Mucosa of stomach (tissue), 1 donor: ENCODE results near the gene TDRD12.

Experiments used
- H3K27me3 ChIP-seq: one replicate; pipeline ENCODE4 v1.7.0; 2013; ENCODE audit warnings: mild to moderate bottlenecking, low read length; ENCODE audit not compliant: control insufficient read depth, insufficient read depth
- H3K36me3 ChIP-seq: one replicate; pipeline ENCODE4 v1.7.0; 2013; ENCODE audit warnings: low read length; ENCODE audit not compliant: control insufficient read depth, insufficient read depth
- H3K4me1 ChIP-seq: one replicate; pipeline ENCODE4 v1.7.0; 2013; ENCODE audit warnings: mild to moderate bottlenecking, low read length; ENCODE audit not compliant: control insufficient read depth, insufficient read depth
- H3K4me3 ChIP-seq: one replicate; pipeline ENCODE4 v1.7.0; 2013; ENCODE audit warnings: low read length
- H3K9ac ChIP-seq: one replicate; pipeline ENCODE4 v1.7.0; 2013; ENCODE audit warnings: mild to moderate bottlenecking, low read length, moderate library complexity
- H3K9me3 ChIP-seq: one replicate; pipeline ENCODE4 v1.7.0; 2013; ENCODE audit warnings: mild to moderate bottlenecking, low read length, moderate library complexity; ENCODE audit not compliant: control insufficient read depth
- donor health status: Pancreatic carcinoma.

Gene TDRD12

DNA sequence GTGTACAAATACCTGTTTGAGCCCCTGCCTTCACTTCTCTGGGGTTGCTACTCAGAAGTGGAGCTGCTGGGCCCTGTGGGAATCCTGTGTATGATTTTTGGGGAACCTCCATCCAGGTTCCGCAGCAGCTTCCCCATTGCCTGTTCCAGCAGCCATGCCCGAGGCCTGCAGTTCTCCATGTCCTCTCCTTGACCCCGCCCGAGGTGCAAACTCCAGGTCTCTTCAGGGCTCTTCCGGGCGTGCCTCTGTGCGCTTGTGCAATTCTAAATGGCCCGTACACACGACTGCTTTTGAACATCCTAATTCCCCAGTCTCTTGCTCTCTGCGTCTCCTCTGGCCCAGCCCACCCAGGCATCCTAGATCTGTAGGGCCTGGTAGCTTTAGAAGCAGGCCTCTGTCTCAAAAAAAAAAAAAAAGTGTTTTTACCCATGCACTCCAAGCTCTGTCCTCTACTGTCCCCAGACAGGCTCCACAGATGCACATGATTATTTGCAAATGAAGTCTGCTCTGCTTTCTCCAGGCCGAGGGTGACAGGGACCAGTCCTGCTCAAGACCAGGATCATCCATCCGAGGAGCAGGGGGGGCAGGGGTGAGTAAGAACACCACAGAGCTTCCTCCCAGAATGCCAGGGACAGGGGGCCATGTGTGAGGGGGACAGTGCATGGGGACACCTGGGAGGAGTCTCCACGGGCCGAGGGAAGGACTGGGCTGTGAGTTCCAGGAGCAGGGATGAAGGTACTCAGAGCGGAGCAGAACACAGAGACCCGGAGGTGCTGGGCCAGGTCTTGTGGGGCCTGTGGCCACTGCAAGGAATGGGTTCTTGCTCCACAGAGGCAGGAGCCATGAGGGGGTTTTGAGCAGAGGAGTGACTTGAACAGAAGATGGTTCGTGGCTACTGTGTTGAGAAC is 98.3 kb downstream of the TDRD12 start:
- Histone ChIP-seq H3K4me3 (no peak overlapping the region), H3K36me3 (no peaks in the 10 kb centered on the region), H3K9me3 (no peaks in the 10 kb centered on the region), H3K27me3 (peaks cover 8% of the 10 kb centered on the region), H3K9ac (no peak overlapping the region), H3K4me1 (no peaks in the 10 kb centered on the region)

DNA sequence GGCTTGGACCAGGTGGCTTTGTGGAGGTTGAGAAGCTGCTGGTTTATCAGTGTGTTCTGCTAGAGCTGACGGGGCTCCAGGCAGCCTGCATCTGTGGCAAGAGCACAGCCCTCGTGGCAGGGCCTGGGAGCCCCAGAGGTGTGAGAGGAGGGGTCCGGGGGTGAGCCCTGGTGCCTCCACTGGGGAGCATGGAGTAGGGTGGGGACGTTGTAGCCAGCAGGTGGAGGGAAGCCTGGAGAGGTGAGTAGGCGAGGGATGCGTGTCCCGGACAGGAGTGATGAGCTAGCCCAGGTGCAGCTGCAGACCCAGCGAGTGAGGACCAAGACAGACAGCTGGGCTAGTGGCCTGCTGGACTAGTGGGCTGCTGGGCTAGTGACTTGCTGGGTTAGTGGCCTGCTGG is 99.0 kb downstream of the TDRD12 start:
- Histone ChIP-seq H3K4me1 (no peaks in the 10 kb centered on the region), H3K27me3 (peaks cover 8% of the 10 kb centered on the region), H3K36me3 (no peaks in the 10 kb centered on the region), H3K4me3 (no peak overlapping the region), H3K9ac (no peak overlapping the region), H3K9me3 (no peaks in the 10 kb centered on the region)

GRCh38 chr19:32819419-32820400 is 100.1 kb downstream of the TDRD12 start:
- H3K4me1 ChIP-seq: no peaks in the 10 kb centered on the region
- H3K9ac ChIP-seq: no peak overlapping the region
- peaks cover 19% of the 10 kb centered on the region for H3K27me3 ChIP-seq
- no peaks in the 10 kb centered on the region for H3K9me3 ChIP-seq
- no peak overlapping the region for H3K4me3 ChIP-seq
- no peaks in the 10 kb centered on the region for H3K36me3 ChIP-seq

- H3K9me3 ChIP-seq: no peaks in the 10 kb centered on the region
- H3K36me3 ChIP-seq: no peaks in the 10 kb centered on the region
- no peaks in the 10 kb centered on the region for H3K4me1 ChIP-seq
- no peak overlapping the region for H3K4me3 ChIP-seq
- peaks cover 20% of the 10 kb centered on the region for H3K27me3 ChIP-seq
- H3K9ac ChIP-seq: no peak overlapping the region
These were observed 103.6 kb downstream of the TDRD12 start for GRCh38 chr19:32822916-32823746.

DNA sequence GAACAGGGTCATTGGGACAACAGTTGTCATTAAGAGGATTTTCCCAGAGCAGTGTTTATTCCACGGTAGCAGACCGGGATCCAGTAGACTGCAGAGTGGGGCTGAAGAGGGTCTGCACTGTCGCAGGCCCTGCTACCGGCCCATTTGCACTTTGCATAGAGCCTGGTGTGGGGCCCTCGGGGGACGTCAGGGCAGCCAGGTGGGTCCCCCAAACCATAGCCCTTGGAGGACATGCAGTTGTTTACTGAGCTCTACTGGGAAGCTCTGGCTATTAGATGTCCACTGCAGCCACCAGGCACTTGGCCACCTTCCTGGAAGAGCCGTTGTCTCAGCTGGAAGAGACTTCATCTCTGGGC is 104.2 kb downstream of the TDRD12 start:
- no peaks in the 10 kb centered on the region for H3K4me1 ChIP-seq
- no peaks in the 10 kb centered on the region for H3K9me3 ChIP-seq
- no peak overlapping the region for H3K9ac ChIP-seq
- H3K36me3 ChIP-seq: no peaks in the 10 kb centered on the region
- H3K4me3 ChIP-seq: no peak overlapping the region
- peaks cover 20% of the 10 kb centered on the region for H3K27me3 ChIP-seq

DNA sequence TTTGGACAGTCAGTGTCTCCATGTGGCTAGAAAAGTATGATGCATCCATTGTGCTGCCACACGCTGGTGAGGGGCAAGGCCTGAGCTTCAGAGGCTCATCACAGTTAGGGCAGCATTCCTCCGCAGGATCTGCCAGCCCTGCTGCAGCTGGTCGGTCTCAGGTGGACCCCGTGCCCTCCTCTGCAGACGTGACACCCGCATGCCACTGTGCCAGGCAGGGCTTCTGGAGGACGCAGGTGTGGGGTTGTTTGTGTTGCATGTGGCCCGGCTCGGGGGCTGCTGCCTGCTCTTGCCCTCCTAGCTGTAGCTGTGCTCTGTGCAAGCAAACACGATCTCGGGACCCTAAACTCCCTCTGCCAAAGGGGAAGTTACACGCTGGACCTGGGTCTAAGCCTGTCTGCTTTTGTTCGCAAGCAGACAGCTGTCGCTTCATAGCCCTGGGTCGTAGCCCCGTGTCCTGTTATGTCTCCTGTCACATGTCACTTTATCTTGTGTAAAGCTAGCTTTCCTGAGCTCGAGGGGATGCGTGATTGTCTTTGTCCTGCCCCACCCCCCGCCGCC is 104.7 kb downstream of the TDRD12 start:
- peaks cover 20% of the 10 kb centered on the region for H3K27me3 ChIP-seq
- no peaks in the 10 kb centered on the region for H3K36me3 ChIP-seq
- H3K9me3 ChIP-seq: no peaks in the 10 kb centered on the region
- no peak overlapping the region for H3K9ac ChIP-seq
- no peaks in the 10 kb centered on the region for H3K4me1 ChIP-seq
- no peak overlapping the region for H3K4me3 ChIP-seq

DNA sequence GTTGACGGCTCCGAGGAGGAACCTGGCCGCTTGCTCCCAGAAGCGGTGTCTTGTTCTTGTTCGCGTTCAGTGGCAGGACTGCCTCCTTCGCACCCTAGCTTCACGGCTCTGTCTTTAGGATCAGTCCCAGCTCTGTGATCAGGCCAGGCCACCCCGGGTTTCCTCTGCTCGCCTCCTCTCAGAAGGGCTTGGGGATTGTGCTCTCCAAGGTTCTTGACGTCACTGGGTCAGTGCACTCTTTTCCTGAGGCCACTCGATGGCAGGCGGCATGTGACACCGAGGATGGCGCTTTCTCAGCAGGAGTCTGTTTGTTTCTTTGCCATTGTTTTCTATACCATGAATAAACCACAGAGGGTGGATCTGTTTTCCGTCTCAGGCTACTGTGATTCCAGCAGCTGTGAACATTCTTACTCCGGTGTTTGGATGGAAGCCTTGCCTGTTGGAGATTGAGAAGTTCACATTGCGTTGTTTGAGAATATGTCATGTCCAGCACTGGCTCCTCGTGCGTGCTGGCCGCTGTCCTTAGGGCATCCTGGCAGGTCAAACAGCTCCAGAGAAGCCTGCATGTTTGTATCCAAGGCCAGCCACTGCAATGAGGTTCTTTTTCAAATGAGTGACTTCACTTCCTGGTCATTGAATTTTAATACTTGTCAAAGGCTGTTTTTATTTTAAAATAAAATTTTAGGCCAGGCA is 105.5 kb downstream of the TDRD12 start:
- H3K36me3 ChIP-seq: no peaks in the 10 kb centered on the region
- peaks cover 20% of the 10 kb centered on the region for H3K27me3 ChIP-seq
- no peak overlapping the region for H3K4me3 ChIP-seq
- H3K9ac ChIP-seq: no peak overlapping the region
- H3K9me3 ChIP-seq: no peaks in the 10 kb centered on the region
- no peaks in the 10 kb centered on the region for H3K4me1 ChIP-seq

DNA sequence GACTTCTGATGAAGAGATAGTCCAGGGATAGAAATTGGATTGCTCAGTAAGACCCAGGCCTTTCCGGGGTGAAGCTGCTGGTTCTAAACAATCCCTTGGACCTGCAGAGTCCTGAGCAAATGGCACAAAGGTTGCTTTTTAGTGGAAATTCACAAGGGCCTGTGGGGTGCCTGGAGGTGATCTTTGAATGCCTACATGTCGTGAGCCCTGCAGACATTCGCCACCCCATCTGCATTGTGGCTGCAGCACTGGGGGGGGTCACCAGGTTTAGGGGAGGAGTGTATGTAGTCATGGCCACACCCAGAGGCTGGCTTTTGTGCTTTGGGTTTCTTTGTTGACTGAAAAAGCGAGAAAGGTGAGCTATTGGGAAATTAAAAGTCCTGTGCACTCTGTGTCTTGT is 108.6 kb downstream of the TDRD12 start:
- Histone ChIP-seq H3K27me3 (peaks cover 12% of the 10 kb centered on the region), H3K9ac (no peak overlapping the region), H3K36me3 (no peaks in the 10 kb centered on the region), H3K9me3 (no peaks in the 10 kb centered on the region), H3K4me3 (no peak overlapping the region), H3K4me1 (no peaks in the 10 kb centered on the region)

DNA sequence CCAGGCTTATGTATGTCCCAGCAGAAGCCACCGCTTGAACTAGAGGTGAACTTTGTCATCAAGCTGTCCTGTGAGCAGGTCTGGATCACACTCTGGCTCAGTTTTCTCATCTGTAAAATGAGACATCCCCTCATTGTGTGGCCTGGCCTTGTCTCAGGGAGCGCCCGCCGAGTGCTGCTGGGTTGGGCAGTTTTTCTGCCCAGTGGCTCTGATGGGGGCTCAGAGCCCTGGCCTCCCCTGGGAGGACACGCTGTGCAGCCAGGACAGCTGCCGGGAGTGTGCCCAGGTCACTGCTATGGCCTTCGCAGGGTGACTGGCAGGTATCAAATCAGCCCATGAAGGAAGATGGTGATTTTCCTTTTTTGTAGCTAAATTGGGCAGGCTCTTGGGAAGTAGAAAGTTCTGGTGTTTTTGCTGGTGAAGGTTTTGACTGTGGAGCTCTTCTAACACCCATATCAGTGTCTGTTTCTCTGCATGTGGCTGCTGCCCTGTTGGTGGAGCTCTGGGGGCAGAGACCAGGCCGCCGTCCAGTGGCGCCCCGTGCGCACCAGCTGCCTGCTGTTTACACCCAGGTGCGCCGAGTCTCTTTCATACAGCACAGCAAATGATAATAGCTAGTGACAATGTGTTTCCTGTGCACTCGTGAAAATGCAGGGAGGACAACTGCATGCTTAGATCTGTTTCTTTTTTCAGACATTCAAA is 109.2 kb downstream of the TDRD12 start:
- Histone ChIP-seq H3K27me3 (peaks cover 10% of the 10 kb centered on the region), H3K4me3 (no peak overlapping the region), H3K9ac (no peak overlapping the region), H3K9me3 (no peaks in the 10 kb centered on the region), H3K36me3 (no peaks in the 10 kb centered on the region), H3K4me1 (no peaks in the 10 kb centered on the region)

DNA sequence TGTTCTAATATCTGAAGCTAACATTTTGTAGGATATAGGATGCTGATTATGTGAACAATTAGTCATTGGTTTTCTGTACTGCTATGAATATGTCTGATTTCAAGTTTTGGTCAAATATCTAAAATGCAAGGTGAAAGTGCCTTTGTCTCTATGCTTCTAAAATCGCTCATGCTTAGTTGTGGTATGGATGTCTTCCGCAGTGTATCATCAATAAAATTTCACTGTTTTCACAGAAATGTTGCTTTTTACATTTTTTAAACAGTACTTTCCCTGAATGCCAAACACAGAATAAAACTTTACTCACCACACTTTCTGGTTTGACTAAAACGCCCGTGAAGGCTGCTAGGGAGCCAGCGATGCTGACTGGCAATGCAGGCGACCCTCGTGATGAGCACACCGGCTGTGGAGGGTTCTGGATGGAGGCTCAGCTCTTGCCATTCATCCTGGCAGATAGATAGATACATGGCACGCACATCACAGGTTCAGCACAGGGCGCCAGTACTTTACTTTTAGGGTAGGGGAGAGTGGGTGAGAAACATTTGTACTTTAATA is 109.9 kb downstream of the TDRD12 start:
- no peaks in the 10 kb centered on the region for H3K4me1 ChIP-seq
- H3K27me3 ChIP-seq: peaks cover 4% of the 10 kb centered on the region
- H3K36me3 ChIP-seq: no peaks in the 10 kb centered on the region
- no peak overlapping the region for H3K4me3 ChIP-seq
- H3K9me3 ChIP-seq: no peaks in the 10 kb centered on the region
- no peak overlapping the region for H3K9ac ChIP-seq
